ENCODE results near the gene CYS1. TPM values are rescaled to one million over a fixed set of nuclear protein-coding genes. Genes with fewer than 3 reads are reported as not detected.
A peak's percentile ranks its signal among the peaks of the same experiment; 100 is the strongest.

Gene CYS1
- total RNA-seq, 3 donors from 2014 or later, result 1.3 to 2.4 (median 1.6) TPM

DNA sequence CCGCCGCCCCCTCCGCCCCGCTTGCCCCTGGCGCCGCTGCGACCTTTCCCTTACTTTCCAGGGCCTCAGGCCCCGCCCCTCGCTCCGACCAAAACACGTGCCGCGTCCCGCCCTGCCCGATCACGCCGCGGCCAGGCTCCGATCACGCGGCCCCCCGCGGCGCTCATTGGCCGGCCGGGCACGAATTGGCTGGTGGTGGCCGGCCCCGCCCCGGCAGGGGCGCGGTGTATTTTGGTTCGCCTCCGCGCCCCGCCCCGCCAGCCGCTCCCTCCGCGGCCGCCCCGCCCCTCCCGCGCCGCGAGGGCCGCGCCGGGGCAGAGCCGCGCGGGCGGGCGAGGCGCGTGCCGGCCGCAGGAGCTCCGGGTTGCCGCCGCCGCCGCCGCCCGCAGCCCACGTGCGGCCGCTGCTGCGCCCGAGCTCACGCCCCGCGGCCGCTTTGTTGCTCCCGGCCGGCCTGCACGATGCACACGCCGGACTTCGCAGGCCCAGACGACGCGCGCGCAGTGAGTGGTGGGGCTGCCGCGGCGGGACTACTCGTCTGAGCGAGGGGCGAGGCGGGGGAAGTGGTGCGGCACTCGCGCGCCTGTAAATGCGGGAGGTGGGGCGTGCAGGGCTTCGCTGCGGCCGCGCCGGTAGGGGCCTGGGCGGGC, 36.8 kb downstream of the CYS1 start, which contains the start of gene KLF11:
TSS of gene KLF11 (plus strand) at position 295 of the 650 bp plus-strand sequence. CDS start at position 462, 167 bp downstream.
- H3K9me3 ChIP-seq, result no peaks in the 10 kb centered on the region
- no peaks in the 10 kb centered on the region for H3K27me3 ChIP-seq
- peak; percentile 88 to 90 for DNase-seq (ENCODE audit: low spot score in 2 of 2)
- H3K27ac ChIP-seq, result peak within 1 kb of the TSS; percentile 95 to 100
- TF ChIP-seq POLR2AphosphoS5 (IDR thresholded peaks at IDR 0.05) (peak in 2 of 3 donors; percentile 57 to 62), CTCF (IDR thresholded peaks at IDR 0.05) (peak in 1 of 3 donors; percentile 21), POLR2A (IDR thresholded peaks at IDR 0.05) (no peak)
- intact Hi-C loops (cut with DNase I; ENCODE audit: low total_unique reads), result loop anchor here (5.0 to 10.0 kb wide), 3 partner anchors 61 to 489 kb away; partner anchors contain the start of gene ADAM17
- H3K36me3 ChIP-seq, result no peaks in the 10 kb centered on the region
- peak within 1 kb of the TSS; percentile 57 to 94 (median 67) for H3K4me3 ChIP-seq
- H3K4me1 ChIP-seq, result no peaks in the 10 kb centered on the region

- no peak for TF ChIP-seq POLR2A (IDR thresholded peaks at IDR 0.05)
- TF ChIP-seq POLR2AphosphoS5 (IDR thresholded peaks at IDR 0.05), result peak in 1 of 3 donors; percentile 6
- no peak for TF ChIP-seq CTCF (IDR thresholded peaks at IDR 0.05)
- no peak for DNase-seq (ENCODE audit: low spot score in 2 of 2)
- intact Hi-C loops (cut with DNase I; ENCODE audit: low total_unique reads), result loop anchor here (5.0 to 10.0 kb wide), 3 partner anchors 60 to 488 kb away; partner anchors contain the start of gene ADAM17
Measured at GRCh38 chr2:10042301-10043161, 37.7 kb downstream of the CYS1 start.

DNA sequence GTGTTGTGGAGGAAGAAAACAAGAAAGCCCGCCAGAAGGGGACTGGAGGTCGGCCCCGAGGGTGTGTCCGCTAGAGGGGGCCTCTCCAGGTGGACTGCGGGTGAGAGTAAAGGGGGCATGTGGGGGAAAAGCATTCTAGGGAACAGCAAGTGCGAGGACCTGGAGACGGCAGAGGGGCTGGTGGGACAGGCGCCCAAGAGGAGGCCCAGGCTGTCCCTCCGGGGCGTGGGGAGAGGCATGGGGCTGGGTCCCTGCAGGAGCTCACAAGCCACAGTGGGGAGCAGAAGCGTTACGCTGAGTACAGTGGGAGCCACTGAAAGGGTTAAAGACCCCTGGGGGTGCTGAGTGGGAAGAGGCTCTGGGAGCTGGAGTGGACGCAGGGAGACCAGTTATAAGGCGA, 38.5 kb downstream of the CYS1 start:
- DNase-seq (ENCODE audit: low spot score in 2 of 2), result no peak

More at GRCh38 chr2:10042301-10043161, 37.7 kb downstream of the CYS1 start:
- H3K4me1 ChIP-seq, result no peaks in the 10 kb centered on the region
- H3K27me3 ChIP-seq, result no peaks in the 10 kb centered on the region
- H3K36me3 ChIP-seq, result no peaks in the 10 kb centered on the region
- peak overlapping the region; percentile 38 to 94 (median 67) for H3K4me3 ChIP-seq
- peak overlapping the region; percentile 81 to 100 for H3K27ac ChIP-seq
- H3K9me3 ChIP-seq, result no peaks in the 10 kb centered on the region

GRCh38 chr2:10039658-10040410, 40.4 kb downstream of the CYS1 start:
- no peaks in the 10 kb centered on the region for H3K36me3 ChIP-seq
- H3K9me3 ChIP-seq, result no peaks in the 10 kb centered on the region
- TF ChIP-seq POLR2AphosphoS5 (IDR thresholded peaks at IDR 0.05) (peak in 1 of 3 donors; percentile 59), POLR2A (IDR thresholded peaks at IDR 0.05) (no peak), CTCF (IDR thresholded peaks at IDR 0.05) (peak in 1 of 3 donors; percentile 50)
- H3K4me1 ChIP-seq, result peaks cover 0 to 4% of the 10 kb centered on the region in 2 donors
- peak; percentile 74 to 85 for DNase-seq (ENCODE audit: low spot score in 2 of 2)
- intact Hi-C loops (cut with DNase I; ENCODE audit: low total_unique reads), result loop anchor here (5.0 to 10.0 kb wide), 3 partner anchors 58 to 485 kb away; partner anchors contain the start of gene ADAM17
- H3K27me3 ChIP-seq, result no peaks in the 10 kb centered on the region
- H3K27ac ChIP-seq, result peak overlapping the region; percentile 13 to 44
- no peak overlapping the region for H3K4me3 ChIP-seq

More for the DNA sequence above, 38.5 kb downstream of the CYS1 start:
- Histone ChIP-seq H3K27ac (peak overlapping the region; percentile 81 to 100), H3K36me3 (no peaks in the 10 kb centered on the region), H3K9me3 (no peaks in the 10 kb centered on the region), H3K4me1 (peaks cover 0 to 3% of the 10 kb centered on the region in 2 donors), H3K4me3 (no peak overlapping the region), H3K27me3 (no peaks in the 10 kb centered on the region)
- intact Hi-C loops (cut with DNase I; ENCODE audit: low total_unique reads), result loop anchor here (5.0 to 10.0 kb wide), 3 partner anchors 59 to 487 kb away; partner anchors contain the start of gene ADAM17
- TF ChIP-seq CTCF (IDR thresholded peaks at IDR 0.05) (no peak), POLR2AphosphoS5 (IDR thresholded peaks at IDR 0.05) (no peak), POLR2A (IDR thresholded peaks at IDR 0.05) (no peak)

Measured in breast epithelium (tissue), 4 donors.